HUES64 (cell line): ENCODE measurements around the gene LYRM2.

ENCODE experiments used
- H3K27ac ChIP-seq: 2 replicates; pipeline ENCODE4 v1.7.0; 2013; ENCODE audit warnings: low read depth, low read length, inconsistent platforms
- H3K27me3 ChIP-seq: 2 replicates; pipeline ENCODE4 v1.6.1; 2013; ENCODE audit warnings: mild to moderate bottlenecking, low read length; ENCODE audit not compliant: insufficient read depth
- H3K36me3 ChIP-seq: 2 replicates; pipeline ENCODE4 v1.6.1; 2013; ENCODE audit warnings: mild to moderate bottlenecking, low read length; ENCODE audit not compliant: insufficient read depth
- H3K4me1 ChIP-seq: 2 replicates; pipeline ENCODE4 v1.6.1; 2013; ENCODE audit warnings: mild to moderate bottlenecking, low read length, moderate library complexity; ENCODE audit not compliant: insufficient read depth
- H3K4me3 ChIP-seq: 2 replicates; pipeline ENCODE4 v1.5.1; 2013; ENCODE audit warnings: mild to moderate bottlenecking, low read length, moderate library complexity
- H3K9ac ChIP-seq: 2 replicates; pipeline ENCODE4 v1.6.1; 2013; ENCODE audit warnings: mild to moderate bottlenecking, low read depth, low read length
- H3K9me3 ChIP-seq: 2 replicates; pipeline ENCODE4 v1.6.1; 2013; ENCODE audit warnings: low read depth, low read length; ENCODE audit not compliant: insufficient read depth
- WGBS: fragments of 150-250, 120-280 bp; methylation state at CpG from one replicate; pipeline ENCODE4 v1.1.7; 2013; ENCODE audit warnings: missing lambda C conversion rate; 5-methylcytosine and 5-hydroxymethylcytosine counted together

The LYRM2 gene

GRCh38 chr6:89591745-89592144 lies 46.8 kb downstream of the LYRM2 start:
- H3K36me3 ChIP-seq: no peaks in the 10 kb centered on the region
- 91% methylated on average over 4 of the region's 4 CpGs for WGBS

GRCh38 chr6:89590133-89590532 lies 48.4 kb downstream of the LYRM2 start:
- WGBS: 87% methylated on average over 1 of the region's 2 CpGs
- Histone ChIP-seq H3K9me3 (no peaks in the 10 kb centered on the region), H3K4me1 (peaks cover 3% of the 10 kb centered on the region; the same call in 1 of the 2 replicates), H3K27me3 (no peaks in the 10 kb centered on the region), H3K27ac (no peak overlapping the region), H3K9ac (no peak overlapping the region), H3K36me3 (no peaks in the 10 kb centered on the region), H3K4me3 (no peak overlapping the region)

More at GRCh38 chr6:89591745-89592144, 46.8 kb downstream of the LYRM2 start:
- Histone ChIP-seq H3K27ac (no peak overlapping the region), H3K9me3 (no peaks in the 10 kb centered on the region), H3K27me3 (no peaks in the 10 kb centered on the region), H3K4me1 (peaks cover 3% of the 10 kb centered on the region; the same call in 1 of the 2 replicates), H3K4me3 (no peak overlapping the region), H3K9ac (no peak overlapping the region)

- no peak overlapping the region for H3K27ac ChIP-seq
- no peak overlapping the region for H3K9ac ChIP-seq
- H3K4me3 ChIP-seq: no peak overlapping the region
- H3K4me1 ChIP-seq: peaks cover 3% of the 10 kb centered on the region; the same call in 1 of the 2 replicates
- no peaks in the 10 kb centered on the region for H3K9me3 ChIP-seq
- no peaks in the 10 kb centered on the region for H3K27me3 ChIP-seq
- no peaks in the 10 kb centered on the region for H3K36me3 ChIP-seq
- 56% methylated on average over 7 of the region's 7 CpGs for WGBS
Measured at GRCh38 chr6:89589297-89590025, 49.1 kb downstream of the LYRM2 start.

- no peak overlapping the region for H3K4me3 ChIP-seq
- 94% methylated on average over 1 of the region's 1 CpG for whole genome bisulfite sequencing
- H3K4me1 ChIP-seq: peaks cover 7% of the 10 kb centered on the region; the same call in 1 of the 2 replicates
- no peaks in the 10 kb centered on the region for H3K9me3 ChIP-seq
- H3K9ac ChIP-seq: no peak overlapping the region
- no peaks in the 10 kb centered on the region for H3K36me3 ChIP-seq
- no peak overlapping the region for H3K27ac ChIP-seq
- no peaks in the 10 kb centered on the region for H3K27me3 ChIP-seq
Measured at GRCh38 chr6:89585154-89585553, 53.4 kb downstream of the LYRM2 start.

- no peaks in the 10 kb centered on the region for H3K27me3 ChIP-seq
- H3K4me3 ChIP-seq: no peak overlapping the region
- 94% methylated on average over 3 of the region's 3 CpGs for whole genome bisulfite sequencing
- no peaks in the 10 kb centered on the region for H3K9me3 ChIP-seq
- no peaks in the 10 kb centered on the region for H3K36me3 ChIP-seq
- no peak overlapping the region for H3K27ac ChIP-seq
- H3K4me1 ChIP-seq: peaks cover 6% of the 10 kb centered on the region; the same call in 1 of the 2 replicates
- no peak overlapping the region for H3K9ac ChIP-seq
Measured at GRCh38 chr6:89584539-89584938, 54.0 kb downstream of the LYRM2 start.

- no peaks in the 10 kb centered on the region for H3K27me3 ChIP-seq
- H3K9ac ChIP-seq: no peak overlapping the region
- H3K27ac ChIP-seq: no peak overlapping the region
- 89% methylated on average over 2 of the region's 2 CpGs for WGBS
- H3K4me1 ChIP-seq: 0 out of 2 replicates have a peak, but pooled peaks cover 4% of the 10 kb centered on the region
- no peaks in the 10 kb centered on the region for H3K36me3 ChIP-seq
- H3K9me3 ChIP-seq: no peaks in the 10 kb centered on the region
- no peak overlapping the region for H3K4me3 ChIP-seq
Measured at GRCh38 chr6:89583559-89583958, 55.0 kb downstream of the LYRM2 start.

- Histone ChIP-seq H3K9ac (no peak overlapping the region), H3K36me3 (no peaks in the 10 kb centered on the region), H3K4me1 (0 out of 2 replicates have a peak, but pooled peaks cover 4% of the 10 kb centered on the region), H3K27ac (no peak overlapping the region), H3K9me3 (no peaks in the 10 kb centered on the region), H3K4me3 (no peak overlapping the region), H3K27me3 (no peaks in the 10 kb centered on the region)
- 83% methylated on average over 4 of the region's 4 CpGs for WGBS
Measured at GRCh38 chr6:89582669-89583325, 55.8 kb downstream of the LYRM2 start.

GRCh38 chr6:89581689-89582088 lies 56.9 kb downstream of the LYRM2 start:
- Histone ChIP-seq H3K4me3 (no peak overlapping the region), H3K36me3 (no peaks in the 10 kb centered on the region), H3K27ac (no peak overlapping the region), H3K4me1 (0 out of 2 replicates have a peak, but pooled peaks cover 4% of the 10 kb centered on the region), H3K9me3 (no peaks in the 10 kb centered on the region), H3K9ac (no peak overlapping the region), H3K27me3 (no peaks in the 10 kb centered on the region)
- 88% methylated on average over 4 of the region's 4 CpGs for WGBS

GRCh38 chr6:89580997-89581666 lies 57.4 kb downstream of the LYRM2 start:
- Histone ChIP-seq H3K27ac (no peak overlapping the region), H3K4me3 (no peak overlapping the region), H3K9me3 (no peaks in the 10 kb centered on the region), H3K27me3 (no peaks in the 10 kb centered on the region), H3K36me3 (no peaks in the 10 kb centered on the region), H3K4me1 (0 out of 2 replicates have a peak, but pooled peaks cover 4% of the 10 kb centered on the region), H3K9ac (no peak overlapping the region)
- WGBS: 83% methylated on average over 3 of the region's 3 CpGs

GRCh38 chr6:89575562-89575960 lies 63.0 kb downstream of the LYRM2 start:
- H3K27me3 ChIP-seq: no peaks in the 10 kb centered on the region
- H3K27ac ChIP-seq: no peak overlapping the region
- WGBS: 98% methylated on average over 2 of the region's 2 CpGs
- no peaks in the 10 kb centered on the region for H3K9me3 ChIP-seq
- no peaks in the 10 kb centered on the region for H3K36me3 ChIP-seq
- H3K9ac ChIP-seq: no peak overlapping the region
- no peaks in the 10 kb centered on the region for H3K4me1 ChIP-seq
- no peak overlapping the region for H3K4me3 ChIP-seq

- no peaks in the 10 kb centered on the region for H3K4me1 ChIP-seq
- H3K27ac ChIP-seq: no peak overlapping the region
- 97% methylated on average over 2 of the region's 2 CpGs for WGBS
- H3K36me3 ChIP-seq: no peaks in the 10 kb centered on the region
- no peak overlapping the region for H3K9ac ChIP-seq
- H3K27me3 ChIP-seq: no peaks in the 10 kb centered on the region
- no peaks in the 10 kb centered on the region for H3K9me3 ChIP-seq
- H3K4me3 ChIP-seq: no peak overlapping the region
Measured at GRCh38 chr6:89574910-89575561, 63.5 kb downstream of the LYRM2 start.
